Mucosa of descending colon (tissue), 3 donors: ENCODE data around the gene NRM. TPM values are rescaled to one million over a fixed set of nuclear protein-coding genes. Genes with fewer than 3 reads are reported as not detected.
A peak's percentile ranks its signal among the peaks of the same experiment; 100 is the strongest.
"Not testable (repeated sequence)": the region's sequence is repeated elsewhere in the genome, so short reads cannot be mapped to it uniquely, and the experiment has no call there.

ENCODE experiments used
- ATAC-seq: fragments of 200-7000 bp; cut with Tn5 transposase; one replicate; pipeline ENCODE4 v1.9.1; 2020; ENCODE audit warnings: mild to moderate bottlenecking, moderate library complexity
- DNase-seq, 3 donors: peaks; one replicate each; pipeline ENCODE4 v3.0.0-alpha.2; 2020
- H3K36me3 ChIP-seq: fragments of 200-600 bp; one replicate; pipeline ENCODE4 v1.8.0; 2021; ENCODE audit warnings: low read depth, mild to moderate bottlenecking
- H3K4me1 ChIP-seq: fragments of 200-600 bp; one replicate; pipeline ENCODE4 v1.8.0; 2021; ENCODE audit warnings: low read depth, mild to moderate bottlenecking
- H3K4me3 ChIP-seq: fragments of 200-600 bp; one replicate; pipeline ENCODE4 v1.8.0; 2021; ENCODE audit warnings: mild to moderate bottlenecking
- H3K9me3 ChIP-seq: fragments of 200-600 bp; one replicate; pipeline ENCODE4 v1.8.0; 2021; ENCODE audit warnings: mild to moderate bottlenecking
- intact Hi-C, 2 donors: fragments of 100-400 bp; cut with DNase I in 1 of 2; cut with micrococcal nuclease in 1 of 2; formaldehyde crosslinking; loops; one replicate each; pipeline versions ENCODE4 v1.11.0 to v1.11.1; 2022; cut with DNase I, micrococcal nuclease
- total RNA-seq, 3 donors: library from RNA; stranded (reverse); fragmentation: NEBNext Ultra II Directional in 2 of 3; extraction: Animal tissue kit (Norgen Biotek cat#: 25700) in 2 of 3; gene quantifications; one replicate each; pipeline versions ENCODE4 v1.2.1 to v1.2.4, GENCODE V29; 2021 to 2023
- TF ChIP-seq, protein P1 (sequence below): fragments of 200-600 bp; IDR thresholded peaks from one replicate; pipeline ENCODE4 v1.8.0; 2022; ENCODE audit warnings: antibody characterized with exemption, mild to moderate bottlenecking
- donor health status: DM: no; HTN: no; CAD: no; lungs with moderate emphysema.
- donor health status: DM: no; HTN: no; CAD: no.
- donor health status: DM: no; HTN: yes; CAD: no.

The NRM gene
- total RNA-seq, 3 donors from 2014 or later: 4.3 to 10.2 (median 6.1) TPM

DNA sequence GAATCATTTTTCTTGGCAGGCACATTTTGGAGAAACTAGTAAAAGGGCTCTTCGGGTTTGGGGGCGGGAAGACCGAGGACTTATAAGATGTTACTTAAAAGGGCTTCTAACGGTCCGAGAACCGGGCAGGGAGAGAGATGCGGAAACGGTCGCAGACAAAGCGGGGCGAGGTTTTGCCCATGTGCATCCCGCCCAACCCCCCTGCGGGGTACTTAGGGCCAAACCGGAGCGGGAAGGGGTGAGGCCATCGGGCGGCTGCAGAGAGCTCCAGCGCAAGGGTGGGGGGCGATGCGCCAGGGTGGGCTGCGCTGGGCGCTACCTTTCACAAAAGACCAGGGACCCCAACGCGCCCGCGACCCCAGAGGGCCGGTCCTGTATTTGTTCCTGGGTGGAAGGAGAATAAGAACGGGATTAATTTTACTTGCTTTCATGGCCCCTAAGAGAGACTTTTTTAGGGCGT lies 30.0 kb upstream of the NRM start:
- ATAC-seq (peak; percentile 16), DNase-seq (peak; percentile 83 to 90 (median 84))
- no peaks in the 10 kb centered on the region for H3K9me3 ChIP-seq
- peak overlapping the region; percentile 92 for H3K4me3 ChIP-seq
- intact Hi-C loops: no loop called here
- TF ChIP-seq, protein P1, sequence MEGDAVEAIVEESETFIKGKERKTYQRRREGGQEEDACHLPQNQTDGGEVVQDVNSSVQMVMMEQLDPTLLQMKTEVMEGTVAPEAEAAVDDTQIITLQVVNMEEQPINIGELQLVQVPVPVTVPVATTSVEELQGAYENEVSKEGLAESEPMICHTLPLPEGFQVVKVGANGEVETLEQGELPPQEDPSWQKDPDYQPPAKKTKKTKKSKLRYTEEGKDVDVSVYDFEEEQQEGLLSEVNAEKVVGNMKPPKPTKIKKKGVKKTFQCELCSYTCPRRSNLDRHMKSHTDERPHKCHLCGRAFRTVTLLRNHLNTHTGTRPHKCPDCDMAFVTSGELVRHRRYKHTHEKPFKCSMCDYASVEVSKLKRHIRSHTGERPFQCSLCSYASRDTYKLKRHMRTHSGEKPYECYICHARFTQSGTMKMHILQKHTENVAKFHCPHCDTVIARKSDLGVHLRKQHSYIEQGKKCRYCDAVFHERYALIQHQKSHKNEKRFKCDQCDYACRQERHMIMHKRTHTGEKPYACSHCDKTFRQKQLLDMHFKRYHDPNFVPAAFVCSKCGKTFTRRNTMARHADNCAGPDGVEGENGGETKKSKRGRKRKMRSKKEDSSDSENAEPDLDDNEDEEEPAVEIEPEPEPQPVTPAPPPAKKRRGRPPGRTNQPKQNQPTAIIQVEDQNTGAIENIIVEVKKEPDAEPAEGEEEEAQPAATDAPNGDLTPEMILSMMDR: no peak
- H3K36me3 ChIP-seq: peaks cover 4% of the 10 kb centered on the region
- peaks cover 30% of the 10 kb centered on the region for H3K4me1 ChIP-seq

DNA sequence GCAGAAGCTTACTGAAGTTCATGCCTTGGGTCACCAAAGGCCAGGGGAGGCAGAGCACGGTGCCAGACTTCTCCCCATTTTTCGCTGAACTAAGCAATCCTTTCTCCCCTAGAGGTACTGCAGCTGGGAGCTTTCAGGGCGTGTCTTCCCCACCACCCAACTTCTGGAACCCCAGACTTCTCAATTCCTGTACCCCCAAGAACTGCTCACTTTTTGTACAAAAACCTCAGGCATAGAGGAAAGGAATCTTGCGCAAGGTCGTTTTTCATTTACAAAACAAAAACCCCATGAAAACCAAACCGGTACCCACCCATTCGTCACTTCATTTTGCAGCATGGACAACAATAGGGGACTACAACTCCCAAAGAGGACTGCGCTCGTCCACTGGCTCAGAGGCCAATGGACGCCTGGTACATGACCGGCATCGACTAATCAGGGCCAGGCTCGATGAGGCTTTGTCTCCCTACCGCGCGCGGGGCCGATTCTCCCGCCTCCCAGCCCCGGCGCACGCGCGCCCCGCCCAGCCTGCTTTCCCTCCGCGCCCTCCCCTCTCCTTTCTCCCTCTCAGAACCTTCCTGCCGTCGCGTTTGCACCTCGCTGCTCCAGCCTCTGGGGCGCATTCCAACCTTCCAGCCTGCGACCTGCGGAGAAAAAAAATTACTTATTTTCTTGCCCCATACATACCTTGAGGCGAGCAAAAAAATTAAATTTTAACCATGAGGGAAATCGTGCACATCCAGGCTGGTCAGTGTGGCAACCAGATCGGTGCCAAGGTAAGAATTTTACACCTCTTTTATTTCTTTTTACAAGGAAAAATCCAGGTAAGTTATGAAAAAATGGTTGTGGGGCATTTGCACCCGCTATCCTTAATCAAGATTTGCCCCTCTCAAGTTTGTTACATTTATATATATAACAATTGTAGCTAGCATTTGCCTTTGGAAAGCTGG lies 29.3 kb upstream of the NRM start, which contains the start of gene TUBB:
Gene TUBB (plus strand): TSS at position 562 of the 947 bp plus-strand sequence. CDS start 155 bp downstream, at position 717.
- DNase-seq (peak; percentile 97 to 98 (median 97)), ATAC-seq (peak; percentile 74)
- Histone ChIP-seq H3K9me3 (no peaks in the 10 kb centered on the region), H3K4me3 (peak within 1 kb of the TSS; percentile 92), H3K4me1 (peaks cover 30% of the 10 kb centered on the region), H3K36me3 (peaks cover 4% of the 10 kb centered on the region)
- TF ChIP-seq, protein P1: no peak
- intact Hi-C loops: no loop called here

DNA sequence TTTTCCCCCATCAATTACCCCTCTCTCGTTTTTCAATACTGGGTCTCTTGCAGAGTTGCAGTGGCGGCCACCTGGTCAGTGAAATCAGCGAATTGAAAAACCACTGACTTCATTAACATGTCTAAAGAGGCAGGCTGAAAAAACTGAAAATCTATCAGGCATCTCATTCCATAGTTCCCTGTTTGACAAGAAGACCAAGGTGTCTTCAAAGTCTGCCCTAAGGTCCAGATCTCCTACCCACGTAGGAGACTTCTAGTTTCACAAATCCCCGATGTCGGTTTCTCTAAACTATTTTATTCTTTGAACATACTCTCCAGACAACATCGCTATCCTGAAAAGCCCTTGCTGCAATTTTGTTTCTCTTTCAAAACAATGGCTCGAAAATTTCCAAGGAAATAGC lies 28.6 kb upstream of the NRM start:
- TF ChIP-seq, protein P1: no peak
- H3K36me3 ChIP-seq: peaks cover 4% of the 10 kb centered on the region
- peaks cover 30% of the 10 kb centered on the region for H3K4me1 ChIP-seq
- H3K4me3 ChIP-seq: no peak overlapping the region
- ATAC-seq (no peak), DNase-seq (peak in 1 of 3 donors; percentile 22)
- H3K9me3 ChIP-seq: no peaks in the 10 kb centered on the region
- intact Hi-C loops: no loop called here

DNA sequence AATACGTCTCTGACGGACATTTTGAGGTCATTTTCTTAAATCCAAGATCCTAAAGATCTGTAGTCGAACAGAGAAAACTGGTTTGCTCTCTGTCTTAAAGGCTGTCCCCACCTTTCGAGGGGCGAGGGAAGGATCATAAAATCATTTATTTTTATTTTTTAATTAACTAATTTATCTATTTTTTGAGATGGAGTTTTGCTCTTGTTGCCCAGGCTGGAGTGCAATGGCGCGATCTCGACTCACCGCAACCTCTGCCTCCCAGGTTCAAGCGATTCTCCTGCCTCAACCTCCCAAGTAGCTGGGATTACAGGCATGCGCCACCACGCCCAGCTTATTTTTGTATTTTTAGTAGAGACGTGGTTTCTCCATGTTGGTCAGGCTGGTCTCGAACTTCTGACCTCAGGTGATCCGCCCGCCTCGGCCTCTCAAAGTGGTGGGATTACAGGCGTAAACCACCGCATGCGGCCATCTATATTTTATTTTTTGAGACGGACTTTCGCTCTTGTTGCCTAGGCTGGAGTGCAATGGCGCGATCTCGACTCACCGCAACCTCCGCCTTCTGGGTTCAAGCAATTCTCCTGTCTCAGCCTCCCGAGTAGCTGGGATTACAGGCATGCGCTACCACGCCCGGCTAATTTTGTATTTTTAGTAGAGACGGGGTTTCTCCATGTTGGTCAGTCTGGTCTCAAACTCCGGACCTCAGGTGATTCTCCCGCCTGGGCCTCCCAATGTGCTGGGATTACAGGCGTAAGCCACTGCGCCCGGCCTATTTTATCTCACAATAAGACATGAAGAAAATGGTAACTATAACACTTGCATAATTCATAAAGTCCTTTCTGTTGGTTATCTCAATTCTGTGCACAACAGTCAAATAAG lies 27.3 kb upstream of the NRM start:
- H3K9me3 ChIP-seq, ATAC-seq, H3K36me3 ChIP-seq, intact Hi-C loops: not testable (repeated sequence)
- H3K4me1 ChIP-seq: peaks cover 30% of the 10 kb centered on the region
- peak overlapping the region; percentile 25 for H3K4me3 ChIP-seq
- DNase-seq: peak; percentile 27 to 58 (median 50)

DNA sequence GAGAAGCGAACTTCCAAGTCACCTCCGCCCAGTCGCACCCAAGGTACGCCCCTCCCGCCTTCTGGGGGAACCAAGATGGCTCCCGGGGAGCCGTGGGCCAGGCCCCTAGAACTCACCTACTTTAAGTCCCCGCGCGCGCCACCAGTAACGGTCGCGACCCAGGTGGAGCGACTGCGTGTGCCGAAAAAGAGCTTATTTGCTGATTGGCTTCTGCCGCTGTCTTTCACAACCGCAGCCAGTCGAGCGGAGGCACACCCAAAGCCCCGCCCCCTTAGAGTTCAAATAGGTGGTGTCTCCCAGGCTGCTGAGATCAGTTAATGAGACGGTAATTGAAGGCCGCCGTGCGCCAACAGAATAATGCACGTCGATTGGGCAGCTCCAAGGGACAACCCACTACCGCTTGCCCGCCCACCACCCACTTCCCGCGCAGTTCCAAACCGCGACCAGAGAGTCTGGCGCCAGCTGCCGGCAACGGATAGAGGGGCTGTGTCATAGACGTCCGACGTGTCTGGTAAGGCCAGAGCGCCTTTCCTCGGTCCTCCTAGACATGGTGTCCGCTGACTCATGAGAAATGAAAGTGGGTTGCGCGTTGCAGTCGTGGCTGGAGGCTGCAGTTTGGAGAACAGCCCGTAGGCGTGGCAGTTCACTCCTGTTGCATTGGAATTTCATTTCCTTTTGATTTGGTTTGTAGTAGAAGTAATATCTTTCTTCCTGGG lies 26.5 kb upstream of the NRM start, which contains the start of gene MDC1:
Gene MDC1 (minus strand): TSS at position 153 of the 716 bp plus-strand sequence. CDS start 2,106 bp downstream, outside the sequence.
- ATAC-seq: peak; percentile 81
- intact Hi-C loops: no loop called here
- peak; percentile 99 to 100 (median 99) for DNase-seq

More for the DNA sequence above, 26.5 kb upstream of the NRM start, which contains the start of gene MDC1:
- H3K4me1 ChIP-seq: peaks cover 28% of the 10 kb centered on the region
- H3K36me3 ChIP-seq: no peaks in the 10 kb centered on the region
- H3K4me3 ChIP-seq: peak within 1 kb of the TSS; percentile 25
- H3K9me3 ChIP-seq: no peaks in the 10 kb centered on the region
- TF ChIP-seq, protein P1: peak; percentile 52
